NCI-H748 treated with DMSO at 0.1 percent for 48 hours (cell line): ENCODE measurements around the gene LRRC36.
"Not testable (repeated sequence)": the region's sequence is repeated elsewhere in the genome, so short reads cannot be mapped to it uniquely, and the experiment has no call there.

Experiments used
- DNase-seq: peaks from one replicate; lab custom pipeline; 2025; lab: John Stamatoyannopoulos, UW

The LRRC36 gene

GRCh38 chr16:67405336-67405735 lies 78.7 kb downstream of the LRRC36 start:
- DNase-seq, result no peak

GRCh38 chr16:67406111-67406971 lies 79.7 kb downstream of the LRRC36 start:
- DNase-seq, result no peak

- DNase-seq, result no peak
Observed at GRCh38 chr16:67407176-67407787, 80.7 kb downstream of the LRRC36 start.

GRCh38 chr16:67407788-67408452 lies 81.3 kb downstream of the LRRC36 start:
- DNase-seq, result no peak

GRCh38 chr16:67409631-67410030 lies 83.0 kb downstream of the LRRC36 start:
- no peak for DNase-seq

GRCh38 chr16:67411339-67411738 lies 84.7 kb downstream of the LRRC36 start:
- no peak for DNase-seq

GRCh38 chr16:67412294-67412693 lies 85.7 kb downstream of the LRRC36 start:
- no peak for DNase-seq

GRCh38 chr16:67413978-67414911 lies 87.6 kb downstream of the LRRC36 start:
- no peak for DNase-seq

GRCh38 chr16:67415421-67415820 lies 88.8 kb downstream of the LRRC36 start:
- DNase-seq, result not testable (repeated sequence)

GRCh38 chr16:67415872-67416793 lies 89.5 kb downstream of the LRRC36 start, which contains the start of gene ZDHHC1:
Gene ZDHHC1 (minus strand): TSS chr16:67416477. CDS start chr16:67407775, 8,702 bp downstream.
- peak; percentile 24 for DNase-seq

GRCh38 chr16:67417333-67418061 lies 90.9 kb downstream of the LRRC36 start:
- no peak for DNase-seq

- no peak for DNase-seq
Observed at GRCh38 chr16:67419502-67419901, 92.9 kb downstream of the LRRC36 start.

GRCh38 chr16:67419931-67420330 lies 93.3 kb downstream of the LRRC36 start:
- no peak for DNase-seq

GRCh38 chr16:67421030-67421429 lies 94.4 kb downstream of the LRRC36 start:
- DNase-seq, result no peak

GRCh38 chr16:67423015-67423414 lies 96.4 kb downstream of the LRRC36 start:
- no peak for DNase-seq

- no peak for DNase-seq
Observed at GRCh38 chr16:67423611-67424260, 97.1 kb downstream of the LRRC36 start.

- DNase-seq, result no peak
Observed at GRCh38 chr16:67424261-67424615, 97.6 kb downstream of the LRRC36 start.

- no peak for DNase-seq
Observed at GRCh38 chr16:67425061-67425460, 98.4 kb downstream of the LRRC36 start.

- DNase-seq, result no peak
Observed at GRCh38 chr16:67425580-67425979, 99.0 kb downstream of the LRRC36 start.
